Stomach (tissue), 4 donors: Measurements from ENCODE around the gene HDHD3.

Source experiments
- POLR2A ChIP-seq, 4 donors: fragments of 450-650 bp; IDR thresholded peaks; one replicate each; pipeline ENCODE4 v1.6.1; 2016; ENCODE audit warnings: antibody characterized with exemption in 4 of 4, control low read depth in 2 of 4, mild to moderate bottlenecking in 1 of 4, moderate library complexity in 1 of 4
- TF ChIP-seq, protein P1 (sequence below), 7 experiments: fragments of 450-650 bp in 4 of 7; fragments of 200-600 bp in 3 of 7; sonication (generic) in 3 of 7; IDR thresholded peaks; one replicate each; pipeline ENCODE4 v1.5.1; 2016 to 2019; ENCODE audit warnings: antibody characterized with exemption in 7 of 7, control low read depth in 2 of 7, mild to moderate bottlenecking in 1 of 7

DNA sequence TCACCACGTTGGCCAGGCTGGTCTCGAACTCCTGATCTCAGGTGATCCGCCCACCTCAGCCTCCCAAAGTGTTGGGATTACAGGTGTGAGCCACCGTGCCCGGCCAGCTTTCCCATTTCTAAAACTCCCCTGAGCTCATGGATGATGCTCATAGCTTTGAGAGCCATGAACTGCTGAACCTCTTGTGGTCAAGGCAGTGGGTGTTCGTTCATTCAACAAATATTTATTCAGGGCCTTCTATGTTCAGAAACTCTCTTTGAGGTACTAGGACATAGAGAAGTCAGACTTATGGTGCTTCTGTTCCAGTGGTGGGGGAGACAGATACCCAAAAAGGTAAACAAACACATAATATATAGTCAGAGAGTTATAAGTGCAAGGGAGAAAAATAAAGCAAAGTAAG, 24.8 kb downstream of the HDHD3 start:
- TF ChIP-seq, protein P1, sequence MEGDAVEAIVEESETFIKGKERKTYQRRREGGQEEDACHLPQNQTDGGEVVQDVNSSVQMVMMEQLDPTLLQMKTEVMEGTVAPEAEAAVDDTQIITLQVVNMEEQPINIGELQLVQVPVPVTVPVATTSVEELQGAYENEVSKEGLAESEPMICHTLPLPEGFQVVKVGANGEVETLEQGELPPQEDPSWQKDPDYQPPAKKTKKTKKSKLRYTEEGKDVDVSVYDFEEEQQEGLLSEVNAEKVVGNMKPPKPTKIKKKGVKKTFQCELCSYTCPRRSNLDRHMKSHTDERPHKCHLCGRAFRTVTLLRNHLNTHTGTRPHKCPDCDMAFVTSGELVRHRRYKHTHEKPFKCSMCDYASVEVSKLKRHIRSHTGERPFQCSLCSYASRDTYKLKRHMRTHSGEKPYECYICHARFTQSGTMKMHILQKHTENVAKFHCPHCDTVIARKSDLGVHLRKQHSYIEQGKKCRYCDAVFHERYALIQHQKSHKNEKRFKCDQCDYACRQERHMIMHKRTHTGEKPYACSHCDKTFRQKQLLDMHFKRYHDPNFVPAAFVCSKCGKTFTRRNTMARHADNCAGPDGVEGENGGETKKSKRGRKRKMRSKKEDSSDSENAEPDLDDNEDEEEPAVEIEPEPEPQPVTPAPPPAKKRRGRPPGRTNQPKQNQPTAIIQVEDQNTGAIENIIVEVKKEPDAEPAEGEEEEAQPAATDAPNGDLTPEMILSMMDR (IDR thresholded peaks at IDR 0.05): no peak
- TF ChIP-seq POLR2A (IDR thresholded peaks at IDR 0.05): no peak
